Loucy (cell line): ENCODE data around the gene PARP6.

Source experiments
- H2AFZ ChIP-seq: fragments of 200-600 bp; sonication (generic); 2 replicates; pipeline ENCODE4 v1.6.0; 2016; ENCODE audit warnings: antibody characterized with exemption, mild to moderate bottlenecking, low read length, moderate library complexity
- H3F3A ChIP-seq: fragments of 200-600 bp; 2 replicates; pipeline ENCODE4 v1.6.0; 2016; ENCODE audit warnings: antibody characterized with exemption, low read depth, mild to moderate bottlenecking
- H3K27me3 ChIP-seq: fragments of 200-600 bp; sonication (generic); 2 replicates; pipeline ENCODE4 v1.6.1; 2014; ENCODE audit warnings: low read length, mild to moderate bottlenecking; ENCODE audit not compliant: insufficient read depth, poor library complexity, severe bottlenecking
- H3K36me3 ChIP-seq: fragments of 200-600 bp; sonication (generic); 2 replicates; pipeline ENCODE4 v1.6.1; 2016; ENCODE audit warnings: low read length; ENCODE audit not compliant: insufficient read depth
- H3K4me1 ChIP-seq: fragments of 200-600 bp; sonication (generic); 2 replicates; pipeline ENCODE4 v1.5.1; 2014; ENCODE audit warnings: low read length, mild to moderate bottlenecking; ENCODE audit not compliant: insufficient read depth, poor library complexity, severe bottlenecking
- H3K4me2 ChIP-seq: fragments of 200-600 bp; sonication (generic); 2 replicates; pipeline ENCODE4 v1.6.0; 2014; ENCODE audit warnings: antibody characterized with exemption, low read length, low read depth, mild to moderate bottlenecking; ENCODE audit not compliant: poor library complexity, severe bottlenecking
- H3K4me3 ChIP-seq: fragments of 200-600 bp; sonication (generic); 2 replicates; pipeline ENCODE4 v1.5.1; 2014; ENCODE audit warnings: low read length, mild to moderate bottlenecking, mixed read lengths; ENCODE audit not compliant: poor library complexity, severe bottlenecking
- H3K79me2 ChIP-seq: fragments of 200-600 bp; sonication (generic); 2 replicates; pipeline ENCODE4 v1.6.1; 2014; ENCODE audit warnings: low read length; ENCODE audit not compliant: insufficient read depth
- H3K9ac ChIP-seq: fragments of 200-600 bp; sonication (generic); 2 replicates; pipeline ENCODE4 v1.6.0; 2014; ENCODE audit warnings: mild to moderate bottlenecking, low read depth, low read length, moderate library complexity; ENCODE audit not compliant: poor library complexity, severe bottlenecking
- H3K9me2 ChIP-seq: fragments of 200-600 bp; sonication (generic); replicated peaks from 2 replicates; pipeline ENCODE4 v1.6.1; 2016; ENCODE audit warnings: low read depth, low read length, mixed read lengths
- H3K9me3 ChIP-seq: fragments of 200-600 bp; sonication (generic); 2 replicates; pipeline ENCODE4 v1.6.1; 2014; ENCODE audit warnings: mild to moderate bottlenecking, antibody characterized with exemption, low read length, low read depth; ENCODE audit not compliant: insufficient read depth
- H4K20me1 ChIP-seq: fragments of 200-600 bp; sonication (generic); 2 replicates; pipeline ENCODE4 v1.6.0; 2014; ENCODE audit warnings: antibody characterized with exemption, low read length, mild to moderate bottlenecking; ENCODE audit not compliant: insufficient read depth, poor library complexity, severe bottlenecking
- EZH2phosphoT487 ChIP-seq: fragments of 200-600 bp; IDR thresholded peaks from 2 replicates; pipeline ENCODE4 v1.6.1; 2018; ENCODE audit warnings: antibody characterized with exemption, mild to moderate bottlenecking, moderate library complexity, borderline replicate concordance
- TF ChIP-seq, protein P1 (sequence below): fragments of 200-600 bp; sonication (generic); conservative IDR thresholded peaks from 2 replicates; pipeline ENCODE4 v1.5.1; 2014; ENCODE audit warnings: mild to moderate bottlenecking, antibody characterized with exemption, low read length

The PARP6 gene

GRCh38 chr15:72200395-72201237 is 71.7 kb downstream of the PARP6 start:
- H3K27me3 ChIP-seq = no peaks in the 10 kb centered on the region
- H3K4me2 ChIP-seq = no peak overlapping the region
- TF ChIP-seq EZH2phosphoT487 = no peak
- TF ChIP-seq, protein P1, sequence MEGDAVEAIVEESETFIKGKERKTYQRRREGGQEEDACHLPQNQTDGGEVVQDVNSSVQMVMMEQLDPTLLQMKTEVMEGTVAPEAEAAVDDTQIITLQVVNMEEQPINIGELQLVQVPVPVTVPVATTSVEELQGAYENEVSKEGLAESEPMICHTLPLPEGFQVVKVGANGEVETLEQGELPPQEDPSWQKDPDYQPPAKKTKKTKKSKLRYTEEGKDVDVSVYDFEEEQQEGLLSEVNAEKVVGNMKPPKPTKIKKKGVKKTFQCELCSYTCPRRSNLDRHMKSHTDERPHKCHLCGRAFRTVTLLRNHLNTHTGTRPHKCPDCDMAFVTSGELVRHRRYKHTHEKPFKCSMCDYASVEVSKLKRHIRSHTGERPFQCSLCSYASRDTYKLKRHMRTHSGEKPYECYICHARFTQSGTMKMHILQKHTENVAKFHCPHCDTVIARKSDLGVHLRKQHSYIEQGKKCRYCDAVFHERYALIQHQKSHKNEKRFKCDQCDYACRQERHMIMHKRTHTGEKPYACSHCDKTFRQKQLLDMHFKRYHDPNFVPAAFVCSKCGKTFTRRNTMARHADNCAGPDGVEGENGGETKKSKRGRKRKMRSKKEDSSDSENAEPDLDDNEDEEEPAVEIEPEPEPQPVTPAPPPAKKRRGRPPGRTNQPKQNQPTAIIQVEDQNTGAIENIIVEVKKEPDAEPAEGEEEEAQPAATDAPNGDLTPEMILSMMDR = no peak
- no peaks in the 10 kb centered on the region; the same call in none of the 2 replicates for H3F3A ChIP-seq
- no peak overlapping the region for H2AFZ ChIP-seq
- no peaks in the 10 kb centered on the region for H3K9me2 ChIP-seq
- H4K20me1 ChIP-seq = peaks cover 55% of the 10 kb centered on the region
- H3K4me1 ChIP-seq = peaks cover 10% of the 10 kb centered on the region
- H3K79me2 ChIP-seq = peaks cover 12% of the 10 kb centered on the region; the same call in 1 of the 2 replicates
- H3K4me3 ChIP-seq = no peak overlapping the region
- H3K9me3 ChIP-seq = no peaks in the 10 kb centered on the region
- H3K9ac ChIP-seq = no peak overlapping the region
- H3K36me3 ChIP-seq = peaks cover 78% of the 10 kb centered on the region

GRCh38 chr15:72199721-72200212 is 72.6 kb downstream of the PARP6 start:
- H3K79me2 ChIP-seq = peaks cover 9% of the 10 kb centered on the region; the same call in 1 of the 2 replicates
- no peak overlapping the region for H3K4me2 ChIP-seq
- no peaks in the 10 kb centered on the region for H3K27me3 ChIP-seq
- no peak overlapping the region for H3K9ac ChIP-seq
- no peaks in the 10 kb centered on the region for H3K9me3 ChIP-seq
- H4K20me1 ChIP-seq = peaks cover 47% of the 10 kb centered on the region
- no peaks in the 10 kb centered on the region; the same call in none of the 2 replicates for H3F3A ChIP-seq
- peaks cover 70% of the 10 kb centered on the region for H3K36me3 ChIP-seq
- peaks cover 7% of the 10 kb centered on the region for H3K4me1 ChIP-seq
- no peak overlapping the region for H3K4me3 ChIP-seq
- no peak for TF ChIP-seq EZH2phosphoT487
- TF ChIP-seq, protein P1 = peak; percentile 92
- H2AFZ ChIP-seq = no peak overlapping the region
- no peaks in the 10 kb centered on the region for H3K9me2 ChIP-seq

DNA sequence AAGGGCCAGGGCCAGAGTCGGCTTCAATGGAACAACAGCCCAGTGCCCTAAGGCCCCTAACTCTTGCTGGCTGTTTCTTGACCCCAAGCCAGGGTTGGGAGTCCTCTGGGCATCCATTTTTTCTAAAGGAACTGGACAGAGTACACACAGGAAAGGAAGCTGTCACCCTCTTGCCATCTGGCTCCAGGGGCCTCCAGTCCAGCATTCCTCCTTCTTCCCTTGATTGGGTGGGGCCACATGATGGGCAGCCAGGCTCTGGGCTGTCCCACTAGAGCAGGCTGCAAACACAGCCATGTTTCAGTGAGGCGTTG is 73.2 kb downstream of the PARP6 start:
- H3K4me1 ChIP-seq = peaks cover 5% of the 10 kb centered on the region

More for the DNA sequence above, 73.2 kb downstream of the PARP6 start:
- Histone ChIP-seq H3K9me3 (no peaks in the 10 kb centered on the region), H3K79me2 (peaks cover 6% of the 10 kb centered on the region; the same call in 1 of the 2 replicates), H3K4me2 (no peak overlapping the region), H3K27me3 (no peaks in the 10 kb centered on the region), H4K20me1 (peaks cover 41% of the 10 kb centered on the region), H2AFZ (no peak overlapping the region), H3K9me2 (no peaks in the 10 kb centered on the region), H3K4me3 (no peak overlapping the region), H3K9ac (no peak overlapping the region), H3K36me3 (peaks cover 64% of the 10 kb centered on the region), H3F3A (no peaks in the 10 kb centered on the region; the same call in none of the 2 replicates)
- no peak for TF ChIP-seq EZH2phosphoT487
- TF ChIP-seq, protein P1 = no peak
